Measurements from ENCODE around the gene EIF4E.
"Not testable (repeated sequence)": the region's sequence is repeated elsewhere in the genome, so short reads cannot be mapped to it uniquely, and the experiment has no call there.

Gene EIF4E

DNA sequence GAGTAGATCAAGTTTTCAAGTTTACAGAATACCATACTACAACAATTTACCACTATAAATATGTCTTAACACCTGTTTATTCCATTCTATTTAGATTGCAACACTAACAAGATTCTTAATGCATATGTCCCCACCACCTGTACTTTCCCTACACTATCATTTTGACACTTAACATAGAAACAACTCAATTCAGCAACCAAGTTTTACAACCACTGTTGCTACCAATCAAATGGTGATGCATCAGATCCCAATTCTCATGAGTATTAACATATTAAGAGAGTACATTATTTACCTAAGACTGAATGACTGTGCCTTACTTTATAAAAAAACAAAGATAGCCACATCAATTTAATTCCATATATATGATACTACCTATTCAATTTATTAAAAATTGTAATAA, 49.4 kb downstream of the EIF4E start:
- no peak for DNase-seq (ENCODE audit: low spot score)

DNA sequence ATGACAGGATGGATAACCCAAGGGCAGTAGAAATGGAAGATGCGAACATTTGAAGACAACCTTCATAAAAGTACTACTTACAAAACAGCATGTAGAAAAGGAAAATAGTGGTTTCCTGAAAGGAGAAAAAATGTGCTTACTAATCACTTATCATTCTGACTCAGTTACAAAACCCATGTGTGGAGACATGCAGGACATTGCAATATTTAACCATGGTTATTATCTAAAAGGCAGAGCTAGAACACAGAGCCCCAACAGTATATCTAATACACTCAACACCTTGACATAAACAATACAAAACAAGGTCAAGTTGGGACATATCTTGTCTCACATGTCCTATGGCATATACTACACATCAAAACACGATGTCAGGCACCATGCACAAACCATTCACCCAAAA, 55.9 kb downstream of the EIF4E start:
- DNase-seq (ENCODE audit: low spot score) = no peak

DNA sequence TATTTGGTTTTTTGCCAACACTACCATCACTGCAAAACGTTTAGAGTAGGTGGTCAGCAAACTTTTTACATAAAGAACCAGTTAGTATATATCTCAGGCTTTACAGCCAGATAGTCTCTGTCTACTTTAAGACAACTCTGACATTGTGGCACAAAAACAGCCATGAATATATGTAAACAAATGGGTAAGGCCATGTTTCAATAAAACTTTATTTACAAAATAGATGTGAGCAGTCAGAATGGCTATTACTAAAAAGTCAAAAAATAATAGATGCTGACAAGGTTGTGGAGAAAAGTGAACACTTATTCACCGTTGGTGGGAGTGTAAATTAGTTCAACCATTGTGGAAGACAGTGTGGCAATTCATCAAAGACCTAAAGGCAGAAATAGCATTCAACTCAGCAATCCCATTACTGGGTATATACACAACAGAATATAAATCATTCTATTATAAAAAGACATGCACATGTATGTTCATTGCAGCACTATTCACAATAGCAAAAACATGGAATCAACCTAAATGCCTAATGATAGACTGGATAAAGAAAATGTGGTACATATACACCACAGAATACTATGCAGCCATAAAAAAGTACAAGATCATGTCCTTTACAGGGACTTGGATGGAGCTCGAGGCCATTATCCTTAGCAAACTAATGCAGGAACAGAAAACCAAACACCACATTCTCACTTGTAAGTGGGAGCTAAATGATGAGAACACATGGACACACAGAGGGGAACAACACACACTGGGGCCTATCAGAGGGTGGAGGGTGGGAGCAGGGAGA, 56.6 kb downstream of the EIF4E start:
- DNase-seq (ENCODE audit: low spot score) = not testable (repeated sequence)

DNA sequence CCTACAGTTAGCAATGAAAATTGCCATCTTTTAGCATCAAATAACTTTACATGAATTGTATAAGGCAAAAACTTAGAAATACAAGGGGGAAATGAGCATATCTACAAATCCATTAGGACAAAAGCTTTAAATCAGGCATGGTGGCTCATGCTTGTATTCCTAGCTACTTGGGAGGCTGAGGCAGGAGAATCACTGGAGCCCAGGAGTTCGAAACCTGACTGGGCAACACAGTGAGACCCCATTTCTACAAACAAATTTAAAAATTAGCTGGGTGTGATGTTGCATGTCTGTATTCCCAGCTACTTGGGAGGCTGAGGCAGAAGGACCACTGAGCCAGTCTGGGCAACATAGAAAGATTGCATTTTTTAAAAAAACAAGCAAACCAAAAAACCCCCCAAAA, 61.3 kb downstream of the EIF4E start:
- DNase-seq (ENCODE audit: low spot score) = no peak

DNA sequence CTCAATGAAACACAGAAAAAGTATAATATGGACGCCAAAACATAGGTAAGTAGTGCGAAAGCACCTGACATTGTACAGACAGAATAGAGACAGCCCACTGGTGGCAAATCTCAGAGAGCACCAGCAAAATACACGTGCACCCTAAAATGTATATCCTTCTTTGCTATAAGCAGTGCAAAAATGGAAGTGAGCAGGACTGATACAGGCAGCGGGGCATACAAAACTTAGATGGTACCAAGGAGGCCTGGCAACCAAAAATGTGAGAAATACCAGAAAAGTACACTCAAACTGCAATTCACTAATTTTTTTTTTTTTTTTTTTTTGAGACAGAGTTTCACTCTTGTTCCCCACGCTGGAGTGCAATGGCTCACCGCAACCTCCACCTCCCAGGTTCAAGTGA, 63.9 kb downstream of the EIF4E start:
- no peak for DNase-seq (ENCODE audit: low spot score)

DNA sequence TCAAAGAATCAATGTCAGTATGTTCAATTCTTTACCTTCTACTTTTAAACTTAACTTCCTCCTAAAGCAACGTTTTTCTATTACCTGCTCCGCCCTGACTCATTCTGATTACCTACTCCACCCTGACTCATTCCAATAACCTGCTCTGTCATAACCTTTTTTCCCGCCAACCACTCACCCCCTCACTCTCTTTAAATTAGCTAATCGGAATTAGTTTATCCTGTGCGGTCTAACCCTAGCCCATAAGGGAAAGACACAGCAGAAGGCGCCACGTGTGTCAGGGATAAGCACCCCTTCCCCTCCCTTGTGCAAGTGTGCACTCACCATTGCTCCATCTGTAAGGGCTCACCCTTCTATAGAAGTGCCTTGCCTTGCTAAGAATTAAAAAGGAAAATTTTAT, 64.4 kb downstream of the EIF4E start:
- DNase-seq (ENCODE audit: low spot score) = no peak

DNA sequence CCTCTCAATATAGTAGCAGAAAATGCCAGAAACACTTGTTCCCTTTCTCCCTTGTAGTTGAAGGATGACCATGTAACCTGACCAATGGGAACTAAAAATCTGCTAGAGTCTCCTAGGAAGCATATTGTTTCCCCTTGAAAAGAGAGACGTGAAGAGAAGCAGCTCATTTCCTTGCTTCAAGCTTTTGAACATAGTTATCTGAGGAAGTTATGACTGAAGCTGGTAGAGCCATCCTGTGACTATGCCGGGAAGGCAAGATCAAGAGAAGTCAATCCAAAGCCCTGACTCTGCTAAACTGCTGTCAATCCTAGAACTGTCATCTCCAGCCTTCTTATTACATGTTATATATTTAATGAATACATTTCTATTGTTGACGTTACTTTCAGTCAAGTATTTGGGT, 66.6 kb downstream of the EIF4E start:
- DNase-seq (ENCODE audit: low spot score) = no peak

DNA sequence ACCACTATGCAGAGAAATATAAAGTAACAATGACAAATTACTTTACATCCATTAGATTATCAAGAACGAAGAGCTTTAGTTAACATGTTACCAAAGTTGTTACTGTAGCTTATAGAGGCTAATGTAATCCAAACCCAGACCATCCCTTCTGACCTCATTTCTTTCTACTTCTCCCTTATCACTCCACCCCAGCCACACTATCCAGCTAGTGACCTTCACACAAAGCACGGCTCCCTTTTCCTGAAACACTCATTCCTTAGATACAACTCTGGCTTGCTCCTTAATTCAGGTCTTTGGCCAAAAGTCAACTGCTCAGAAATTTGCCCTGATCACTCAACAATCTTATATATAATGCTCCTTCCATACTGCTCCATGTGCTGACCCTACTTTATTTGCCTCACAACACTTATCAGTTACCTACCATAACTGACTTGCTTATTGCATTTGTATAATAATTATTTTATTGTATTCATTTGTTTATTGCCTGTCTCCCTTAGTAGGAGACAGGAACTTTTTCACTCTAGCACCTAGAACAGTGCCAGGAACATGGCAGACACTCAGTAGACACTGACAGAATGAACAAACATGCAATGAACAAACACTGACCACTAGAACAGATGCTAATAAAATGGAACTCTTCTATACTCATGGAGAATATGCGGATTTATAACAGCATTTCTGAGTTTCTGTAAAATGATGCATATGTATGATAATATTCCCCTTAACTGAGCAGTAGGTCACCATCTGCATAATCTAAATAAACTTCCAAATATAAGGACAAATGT, 67.6 kb downstream of the EIF4E start:
- DNase-seq (ENCODE audit: low spot score) = no peak

DNA sequence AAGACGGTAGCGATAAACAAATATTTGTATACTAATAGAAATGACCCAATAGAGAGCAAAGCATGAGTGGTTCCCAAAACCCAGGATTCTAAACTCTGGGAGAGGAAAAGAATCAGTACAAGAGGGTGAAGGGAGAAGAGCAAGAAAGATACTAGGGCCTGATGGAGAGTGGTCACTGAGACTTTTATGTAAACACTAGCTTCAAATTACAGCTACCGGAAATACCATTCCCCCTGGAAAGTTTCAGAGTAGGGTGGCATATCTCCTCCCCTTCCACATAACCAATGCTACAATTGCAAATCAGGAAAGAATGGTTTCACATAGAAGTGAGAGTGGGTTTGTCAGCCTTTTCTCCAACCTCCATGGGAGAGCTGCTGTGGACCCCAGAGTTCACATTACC, 77.1 kb downstream of the EIF4E start:
- DNase-seq (ENCODE audit: low spot score) = no peak

DNA sequence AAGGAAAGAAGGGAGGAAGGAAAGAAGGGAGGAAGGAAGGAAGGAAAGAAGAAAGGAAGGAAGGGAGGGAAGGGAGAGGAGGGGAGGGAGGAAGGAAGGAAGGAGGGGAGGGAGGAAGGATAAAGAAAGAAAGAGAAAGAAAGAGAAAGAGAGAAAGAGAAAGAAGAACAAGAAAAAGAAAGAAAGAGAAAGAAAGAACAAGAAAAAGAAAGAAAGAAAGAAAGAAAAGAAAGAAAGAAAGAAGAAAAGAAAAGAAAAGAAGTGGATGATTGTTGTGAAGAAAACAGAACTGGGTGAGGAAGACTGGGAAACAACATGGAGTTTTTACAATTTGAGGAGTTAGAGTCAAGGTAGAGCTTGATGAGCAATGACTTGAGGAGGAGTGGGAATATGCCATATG, 78.0 kb downstream of the EIF4E start:
- no peak for DNase-seq (ENCODE audit: low spot score)

DNA sequence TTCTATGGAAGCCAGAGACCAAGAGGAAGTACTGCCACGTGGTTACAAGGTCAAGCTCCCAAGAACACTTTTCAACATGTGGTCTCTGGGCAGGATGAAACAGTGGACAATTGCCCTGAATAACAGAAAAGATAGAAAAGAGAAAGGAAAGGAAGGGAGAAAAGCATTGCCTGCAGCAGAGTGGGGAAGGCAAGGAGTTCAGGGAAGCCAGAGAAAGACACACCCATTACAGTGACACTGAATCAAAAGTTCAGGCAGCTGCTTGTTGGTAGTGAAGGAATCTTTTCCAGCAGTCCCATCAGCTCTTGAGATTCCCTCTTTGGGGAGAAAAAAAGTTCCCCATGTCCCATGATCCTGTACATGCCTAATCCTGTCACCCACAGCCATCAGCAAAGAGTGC, 80.5 kb downstream of the EIF4E start:
- DNase-seq (ENCODE audit: low spot score) = no peak

DNA sequence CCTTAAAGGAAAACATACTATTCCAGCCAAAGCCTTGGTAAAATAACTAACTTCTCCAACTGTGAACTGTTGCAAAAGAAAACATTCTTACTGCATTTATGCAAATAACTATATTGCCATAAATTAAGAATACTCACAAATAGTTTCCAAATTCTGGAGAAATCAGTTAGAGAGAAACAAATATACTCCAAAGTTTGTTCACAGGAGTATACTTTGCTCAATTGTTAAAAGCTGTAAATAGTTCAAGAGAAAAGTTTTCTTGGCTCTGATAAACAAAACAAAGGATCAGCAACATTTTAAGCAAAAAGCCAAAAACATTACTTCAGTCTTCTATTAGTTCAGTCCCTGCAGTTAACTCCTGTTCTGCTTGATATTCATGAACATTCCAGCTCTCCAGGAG, 83.0 kb downstream of the EIF4E start:
- no peak for DNase-seq (ENCODE audit: low spot score)

DNA sequence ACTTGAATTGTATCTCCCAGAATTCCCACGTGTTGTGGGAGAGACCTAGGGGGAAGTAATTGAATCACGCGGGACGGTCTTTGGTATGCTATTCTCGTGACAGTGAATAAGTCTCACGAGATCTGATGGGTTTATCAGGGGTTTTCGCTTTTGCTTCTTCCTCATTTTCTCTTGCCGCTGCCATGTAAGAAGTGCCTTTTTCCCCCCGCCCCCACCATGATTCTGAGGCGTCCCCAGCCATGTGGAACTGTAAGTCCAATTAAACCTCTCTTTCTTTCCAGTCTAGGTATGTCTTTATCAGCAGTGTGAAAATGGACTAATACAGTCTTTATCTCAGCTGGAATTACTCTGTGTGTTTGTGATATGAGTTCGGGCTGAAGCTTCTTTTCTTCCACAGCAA, 86.0 kb downstream of the EIF4E start:
- not testable (repeated sequence) for DNase-seq (ENCODE audit: low spot score)

DNA sequence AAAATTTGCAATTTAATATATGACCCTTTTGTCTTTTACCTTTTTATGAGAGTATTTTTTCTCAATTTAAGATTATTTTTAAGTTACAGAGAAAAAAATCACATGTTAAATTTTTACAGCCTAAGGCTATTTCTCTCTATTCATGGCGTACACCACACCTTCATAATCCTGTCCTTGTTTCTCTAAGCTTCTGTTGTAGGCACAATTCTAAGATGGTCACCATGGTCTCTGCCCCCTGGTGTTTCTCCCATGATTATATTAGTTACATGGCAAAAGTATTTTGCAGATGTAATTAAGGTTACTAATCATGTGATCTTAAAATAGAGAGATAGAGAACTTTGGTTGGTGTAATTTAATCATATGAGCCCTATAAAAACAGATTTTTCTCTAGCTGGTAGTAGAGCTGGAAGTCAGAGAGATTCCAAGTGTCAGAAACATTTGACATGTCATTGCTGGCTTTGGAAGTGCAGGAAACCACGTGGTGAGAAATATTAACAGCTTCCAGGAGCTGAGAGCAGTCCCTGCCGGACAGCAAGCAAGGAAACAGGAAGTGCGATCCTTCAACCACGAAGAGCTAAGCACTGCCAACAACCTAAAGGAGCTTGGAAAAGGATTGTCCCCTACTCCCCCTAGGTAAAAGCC, 89.8 kb downstream of the EIF4E start:
- no peak for DNase-seq (ENCODE audit: low spot score)

DNA sequence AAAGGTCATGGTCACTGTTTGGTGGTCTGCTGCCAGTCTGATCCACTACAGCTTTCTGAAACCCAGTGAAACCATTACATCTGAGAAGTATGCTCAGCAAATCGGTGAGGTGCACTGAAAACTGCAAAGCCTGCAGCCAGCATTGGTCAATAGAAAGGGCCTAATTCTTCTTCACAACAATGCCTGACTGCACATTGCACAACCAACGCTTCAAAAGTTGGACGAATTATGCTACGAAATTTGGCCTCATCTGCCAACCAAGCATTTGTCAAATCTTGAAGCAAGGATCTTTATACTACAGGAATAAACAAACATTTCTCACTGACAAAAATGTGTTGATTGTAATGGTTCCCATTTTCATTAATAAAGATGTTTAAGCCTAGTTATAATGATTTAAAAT, 90.4 kb downstream of the EIF4E start:
- DNase-seq (ENCODE audit: low spot score) = no peak

DNA sequence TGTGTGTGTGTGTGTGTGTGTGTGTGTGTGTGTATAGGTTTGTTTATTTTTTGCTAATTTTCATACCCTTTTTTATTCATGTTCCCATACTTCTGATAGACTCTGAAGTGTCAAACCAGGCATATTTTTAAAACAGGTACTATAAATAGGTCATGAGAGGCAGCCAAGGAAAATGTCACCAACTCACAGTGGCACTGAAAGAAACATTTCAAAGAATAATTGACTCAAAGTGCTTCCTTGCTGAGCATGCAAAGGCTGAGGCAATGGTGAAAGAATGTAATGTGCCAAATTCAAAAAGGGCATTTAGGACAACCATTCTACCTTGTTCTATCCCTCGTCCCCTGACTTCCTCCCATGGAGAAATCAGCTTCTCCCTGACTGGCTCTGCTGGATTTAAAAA, 95.5 kb downstream of the EIF4E start:
- DNase-seq (ENCODE audit: low spot score) = no peak

DNA sequence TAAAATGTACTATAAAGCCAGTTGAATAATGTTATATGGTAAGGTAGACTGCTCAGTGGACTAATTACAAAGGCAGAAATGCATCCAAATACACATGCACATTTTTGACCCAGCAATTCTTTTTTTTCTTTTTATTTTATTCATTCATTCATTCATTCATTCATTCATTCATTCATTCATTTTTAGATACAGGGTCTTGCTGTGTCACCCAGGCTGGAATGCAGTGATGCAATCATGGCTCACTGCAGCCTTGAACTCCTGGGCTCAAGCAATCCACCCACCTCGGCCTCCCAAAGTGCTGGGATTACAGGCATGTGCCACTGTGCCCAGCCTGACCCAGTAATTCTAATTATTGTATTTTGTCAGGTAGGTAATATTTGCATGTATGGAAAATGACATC, 97.9 kb downstream of the EIF4E start:
- not testable (repeated sequence) for DNase-seq (ENCODE audit: low spot score)

All from germinal center (tissue), 1 donor.